Glomerular visceral epithelial cell (primary cell): ENCODE results near the gene KIAA1671.
A peak's percentile ranks its signal among the peaks of the same experiment; 100 is the strongest.
"Not testable (repeated sequence)": the region's sequence is repeated elsewhere in the genome, so short reads cannot be mapped to it uniquely, and the experiment has no call there.

Source experiments
- DNase-seq: peaks from one replicate; pipeline ENCODE4 v3.0.0-alpha.2; 2016; ENCODE audit errors: extremely low spot score

The KIAA1671 gene

GRCh38 chr22:25233706-25234105, 281.2 kb downstream of the KIAA1671 start:
- not testable (repeated sequence) for DNase-seq

DNA sequence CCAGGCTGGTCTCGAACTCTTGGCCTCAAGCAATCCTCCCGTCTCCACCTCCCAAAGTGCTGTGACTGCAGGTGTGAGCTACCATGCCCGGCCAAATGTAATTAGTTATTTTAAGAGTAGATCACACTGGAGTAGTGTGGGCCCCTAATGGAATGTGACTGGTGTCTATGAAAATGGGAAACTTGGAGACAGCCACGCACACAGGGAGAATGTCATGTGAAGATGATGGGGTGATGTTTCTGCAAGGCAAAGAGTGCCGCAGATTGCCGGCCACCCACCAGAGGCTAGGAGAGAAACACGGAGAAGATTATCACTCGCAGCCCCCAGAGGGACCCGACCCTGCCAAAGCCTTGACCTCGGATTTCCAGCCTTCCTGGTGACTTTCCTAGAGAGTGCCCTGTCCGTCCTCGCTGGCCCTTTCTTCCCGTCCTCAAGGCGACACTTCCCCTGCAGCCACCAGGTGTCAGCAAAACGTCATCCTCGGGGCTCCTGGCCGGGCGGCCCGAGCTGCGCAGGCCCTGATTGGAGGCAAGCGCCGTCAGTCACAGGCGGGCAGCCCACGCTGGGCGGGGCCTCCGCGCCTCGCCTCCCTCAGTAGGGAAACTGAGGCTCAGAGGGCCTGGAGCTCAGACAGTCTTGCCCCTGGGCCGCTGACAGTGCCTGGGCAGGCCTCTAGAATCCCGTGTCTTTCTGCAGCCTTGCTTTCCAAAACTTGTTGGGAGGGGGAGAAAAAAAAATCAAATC, 283.2 kb downstream of the KIAA1671 start:
- DNase-seq: peak; percentile 76

DNA sequence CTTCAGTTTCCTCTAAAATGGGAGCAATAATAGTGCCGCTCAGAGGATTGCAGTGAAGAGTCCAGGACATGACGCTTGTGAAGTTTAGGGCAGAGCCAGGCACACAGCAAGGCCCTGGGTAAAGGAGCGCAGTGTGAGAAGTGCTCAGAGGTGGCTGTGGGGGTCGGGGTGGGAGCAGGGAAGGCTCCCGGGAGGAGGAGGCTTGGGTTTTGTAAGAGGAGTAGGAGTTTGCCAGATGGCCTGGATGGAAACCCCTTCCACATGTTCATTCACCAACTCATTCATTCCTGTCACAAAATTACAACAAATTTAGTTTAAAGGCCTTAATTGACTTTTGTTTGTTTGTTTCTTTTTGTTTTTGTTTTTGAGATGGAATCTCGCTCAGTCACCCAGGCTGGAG, 283.9 kb downstream of the KIAA1671 start:
- DNase-seq: no peak

DNA sequence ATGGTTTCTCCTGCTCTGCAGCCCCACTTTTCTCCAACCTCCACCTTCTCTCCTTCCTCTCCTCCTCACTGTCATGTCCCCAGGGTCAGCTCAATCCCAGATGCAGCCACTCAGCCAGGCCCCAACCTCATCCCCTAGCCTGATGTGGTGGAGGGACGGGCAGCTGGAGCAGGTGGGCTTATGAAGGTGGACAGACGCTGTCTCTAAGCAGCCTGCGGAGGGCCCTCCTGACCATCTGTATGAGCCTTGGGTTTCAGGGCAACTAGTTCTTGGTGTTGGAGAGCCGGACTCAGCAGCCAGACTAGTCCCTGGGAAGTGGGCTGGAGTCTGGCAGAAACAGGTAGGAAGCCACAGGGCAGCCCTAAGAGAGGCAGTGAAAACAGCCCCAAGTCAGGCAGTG, 285.0 kb downstream of the KIAA1671 start:
- no peak for DNase-seq

GRCh38 chr22:25238058-25238457, 285.5 kb downstream of the KIAA1671 start:
- DNase-seq: not testable (repeated sequence)
